Colonic mucosa (tissue), 4 donors: ENCODE results near the gene MEIG1. TPM values are rescaled to one million over a fixed set of nuclear protein-coding genes. Genes with fewer than 3 reads are reported as not detected.
"Not testable (repeated sequence)": the region's sequence is repeated elsewhere in the genome, so short reads cannot be mapped to it uniquely, and the experiment has no call there.

Source experiments
- DNase-seq: peaks from one replicate; pipeline ENCODE4 v3.0.0-alpha.2; 2020
- H3K27ac ChIP-seq: fragments of 200-600 bp; one replicate; pipeline ENCODE4 v1.8.0; 2021
- H3K27me3 ChIP-seq: fragments of 200-600 bp; one replicate; pipeline ENCODE4 v1.8.0; 2021
- H3K36me3 ChIP-seq: fragments of 200-600 bp; one replicate; pipeline ENCODE4 v1.8.0; 2021
- H3K4me1 ChIP-seq: fragments of 200-600 bp; one replicate; pipeline ENCODE4 v1.8.0; 2021; ENCODE audit warnings: mild to moderate bottlenecking
- H3K4me3 ChIP-seq: fragments of 200-600 bp; one replicate; pipeline ENCODE4 v1.8.0; 2021
- H3K9ac ChIP-seq, 2 donors: one replicate each; pipeline ENCODE4 v1.7.0; 2013; ENCODE audit warnings: control low read depth in 2 of 2, low read depth in 2 of 2, low read length in 2 of 2
- H3K9me3 ChIP-seq: fragments of 200-600 bp; one replicate; pipeline ENCODE4 v1.8.0; 2021
- CTCF ChIP-seq: fragments of 200-600 bp; IDR thresholded peaks from one replicate; pipeline ENCODE4 v1.8.0; 2022; ENCODE audit warnings: antibody characterized with exemption, mild to moderate bottlenecking
- intact Hi-C: fragments of 100-400 bp; cut with DNase I; formaldehyde crosslinking; loops from one replicate; pipeline ENCODE4 v1.14.1; 2022
- total RNA-seq, 2 donors: library from RNA; stranded (reverse); fragmentation: NEBNext Ultra II Directional in 1 of 2; extraction: Animal tissue kit (Norgen Biotek cat#: 25700) in 1 of 2; gene quantifications; one replicate each; pipeline ENCODE4 v1.2.1, GENCODE V29; 2021
- donor health status: healthy.
- donor health status: DM: no; HTN: no; CAD: no.
- donor health status: DM: no; HTN: no; CAD: no.

Gene MEIG1
- total RNA-seq, 2 donors from 2014 or later: 0.58 TPM; not detected in 1

DNA sequence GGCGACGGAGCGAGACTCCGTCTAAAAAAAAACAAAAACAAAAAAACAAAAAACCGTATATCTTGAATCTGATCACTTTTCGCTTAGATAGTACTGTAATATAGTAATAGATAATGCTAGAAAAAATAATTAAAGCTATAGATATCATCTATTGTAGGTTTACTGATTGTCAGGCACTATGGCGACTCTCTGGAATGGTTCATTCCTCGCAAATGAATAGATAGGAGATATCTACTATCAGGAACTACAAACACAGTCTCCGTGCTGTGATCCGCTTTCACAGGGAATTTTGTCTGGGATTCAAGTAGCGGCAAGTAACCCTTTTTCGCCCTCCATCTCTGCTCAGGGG is 342 bp upstream of the MEIG1 start:
- Histone ChIP-seq H3K4me3 (peak overlapping the region; percentile 80), H3K27ac (peak overlapping the region; percentile 96), H3K9ac (peak overlapping the region; percentile 87 to 92), H3K4me1 (no peaks in the 10 kb centered on the region), H3K27me3 (no peaks in the 10 kb centered on the region), H3K36me3 (no peaks in the 10 kb centered on the region), H3K9me3 (no peaks in the 10 kb centered on the region)
- intact Hi-C loops: no loop called here
- no peak for DNase-seq
- no peak for TF ChIP-seq CTCF

DNA sequence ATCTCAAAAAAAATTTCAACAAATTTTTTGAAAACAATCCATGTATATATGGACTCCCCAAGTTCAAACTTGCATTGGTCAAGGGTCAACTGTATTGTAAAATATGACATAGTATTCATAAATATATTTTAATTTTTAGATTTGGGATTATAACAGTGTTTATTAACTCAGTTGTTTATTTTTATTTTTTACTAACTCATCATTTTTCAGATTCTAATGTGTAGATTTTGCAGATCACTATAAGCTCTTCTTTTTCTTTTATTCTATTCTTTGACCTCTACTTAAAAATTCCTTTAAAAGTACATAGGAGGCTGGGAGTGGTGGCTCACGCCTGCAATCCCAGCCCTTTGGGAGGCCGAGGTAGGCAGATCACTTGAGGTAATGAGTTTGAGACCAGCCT is 8.7 kb downstream of the MEIG1 start:
- Histone ChIP-seq H3K27me3 (no peaks in the 10 kb centered on the region), H3K27ac (no peak overlapping the region), H3K9me3 (no peaks in the 10 kb centered on the region), H3K4me3 (no peak overlapping the region), H3K36me3 (no peaks in the 10 kb centered on the region), H3K9ac (no peak overlapping the region), H3K4me1 (no peaks in the 10 kb centered on the region)
- intact Hi-C loops: no loop called here
- TF ChIP-seq CTCF: no peak
- DNase-seq: no peak

GRCh38 chr10:14971867-14972448 is 12.8 kb downstream of the MEIG1 start:
- H3K9me3 ChIP-seq: no peaks in the 10 kb centered on the region
- H3K9ac ChIP-seq: no peak overlapping the region
- no peaks in the 10 kb centered on the region for H3K36me3 ChIP-seq
- intact Hi-C loops: loop anchor here (10.0 kb wide), 1 partner anchor 103 kb away; no protein-coding TSS in a partner anchor
- no peaks in the 10 kb centered on the region for H3K27me3 ChIP-seq
- no peak overlapping the region for H3K27ac ChIP-seq
- no peak overlapping the region for H3K4me3 ChIP-seq
- DNase-seq: no peak
- no peaks in the 10 kb centered on the region for H3K4me1 ChIP-seq
- TF ChIP-seq CTCF: peak; percentile 49

DNA sequence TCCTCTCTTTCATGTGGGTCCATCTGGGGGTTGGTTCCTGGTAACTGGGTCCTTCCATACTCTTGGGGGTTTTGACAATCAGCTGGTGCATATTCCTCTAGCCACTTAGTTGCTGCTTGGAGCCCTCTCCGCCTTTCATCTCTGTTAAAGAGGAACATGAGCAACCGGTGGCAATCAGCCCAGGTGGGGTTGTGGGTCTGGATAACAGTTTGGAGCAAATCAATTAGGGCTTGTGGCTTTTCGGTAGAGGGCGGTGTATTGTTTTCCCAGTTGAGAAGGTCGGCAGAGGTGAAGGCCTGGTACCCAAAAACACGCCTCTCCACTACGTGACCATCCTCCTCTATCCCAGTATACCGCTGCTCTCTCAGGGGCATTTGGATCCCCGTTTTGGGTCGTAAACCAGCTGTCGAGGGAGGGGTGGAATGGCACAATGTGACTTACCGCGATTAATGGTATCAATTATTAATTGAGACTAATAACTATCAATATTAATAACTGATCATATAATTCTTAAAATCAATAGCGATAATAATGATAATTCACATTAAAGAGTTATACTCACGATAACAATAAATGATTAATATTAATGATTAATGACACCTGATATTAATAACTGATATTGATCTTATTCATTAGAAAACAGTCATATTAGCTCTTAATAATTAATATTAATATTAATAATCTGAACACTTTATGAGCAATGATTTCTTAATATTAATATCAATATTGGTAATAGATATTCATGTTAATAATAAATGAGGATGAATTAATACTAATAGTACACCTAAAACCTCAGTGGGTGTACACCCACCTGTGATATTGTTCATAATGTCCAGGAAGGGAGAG is 15.2 kb downstream of the MEIG1 start:
- not testable (repeated sequence) for DNase-seq, H3K9me3 ChIP-seq, H3K27me3 ChIP-seq, H3K27ac ChIP-seq, H3K4me3 ChIP-seq, H3K36me3 ChIP-seq, H3K4me1 ChIP-seq, H3K9ac ChIP-seq
- intact Hi-C loops: loop anchor here (10.0 kb wide), 1 partner anchor 100 kb away; no protein-coding TSS in a partner anchor

GRCh38 chr10:14975672-14976273 is 16.6 kb downstream of the MEIG1 start:
- no peak overlapping the region for H3K9ac ChIP-seq
- TF ChIP-seq CTCF: no peak
- H3K4me3 ChIP-seq: no peak overlapping the region
- no peaks in the 10 kb centered on the region for H3K27me3 ChIP-seq
- intact Hi-C loops: loop anchor here (10.0 kb wide), 1 partner anchor 99 kb away; no protein-coding TSS in a partner anchor
- no peak for DNase-seq
- H3K9me3 ChIP-seq: no peaks in the 10 kb centered on the region
- H3K4me1 ChIP-seq: no peaks in the 10 kb centered on the region
- no peaks in the 10 kb centered on the region for H3K36me3 ChIP-seq
- no peak overlapping the region for H3K27ac ChIP-seq
